ENCODE data around the gene NFATC3.
"Not testable (repeated sequence)": the region's sequence is repeated elsewhere in the genome, so short reads cannot be mapped to it uniquely, and the experiment has no call there.

The NFATC3 gene

DNA sequence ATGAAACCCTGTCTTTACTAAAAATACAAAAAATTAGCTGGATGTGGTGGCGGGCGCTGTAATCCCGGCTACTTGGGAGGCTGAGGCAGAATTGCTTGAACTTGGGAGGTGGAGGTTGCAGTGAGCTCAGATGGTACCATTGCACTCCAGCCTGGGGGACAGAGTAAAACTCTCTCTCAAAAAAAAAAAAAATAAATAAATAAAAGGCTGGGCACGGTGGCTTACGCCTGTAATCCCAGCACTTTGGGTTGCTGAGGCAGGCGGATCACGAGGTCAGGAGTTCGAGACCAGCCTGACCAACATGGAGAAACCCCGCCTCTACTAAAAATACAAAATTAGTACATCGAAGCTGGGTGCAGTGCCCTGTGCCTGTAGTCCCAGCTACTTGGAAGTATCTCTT is 7.1 kb downstream of the NFATC3 start:
- H3K4me3 ChIP-seq (ENCODE audit: low read depth in 1 of 2, low read length in 2 of 2); H3K36me3 ChIP-seq (ENCODE audit: insufficient read depth, low read length); H3K9me3 ChIP-seq (ENCODE audit: low read length); H3K27me3 ChIP-seq (ENCODE audit: control insufficient read depth in 1 of 2, insufficient read depth in 2 of 2, low read length in 2 of 2); H3K9ac ChIP-seq (ENCODE audit: low read length); H3K27ac ChIP-seq (ENCODE audit: low read depth, low read length): not testable (repeated sequence)
- H3K4me1 ChIP-seq (ENCODE audit: insufficient read depth, low read length) = peaks cover 38% of the 10 kb centered on the region

DNA sequence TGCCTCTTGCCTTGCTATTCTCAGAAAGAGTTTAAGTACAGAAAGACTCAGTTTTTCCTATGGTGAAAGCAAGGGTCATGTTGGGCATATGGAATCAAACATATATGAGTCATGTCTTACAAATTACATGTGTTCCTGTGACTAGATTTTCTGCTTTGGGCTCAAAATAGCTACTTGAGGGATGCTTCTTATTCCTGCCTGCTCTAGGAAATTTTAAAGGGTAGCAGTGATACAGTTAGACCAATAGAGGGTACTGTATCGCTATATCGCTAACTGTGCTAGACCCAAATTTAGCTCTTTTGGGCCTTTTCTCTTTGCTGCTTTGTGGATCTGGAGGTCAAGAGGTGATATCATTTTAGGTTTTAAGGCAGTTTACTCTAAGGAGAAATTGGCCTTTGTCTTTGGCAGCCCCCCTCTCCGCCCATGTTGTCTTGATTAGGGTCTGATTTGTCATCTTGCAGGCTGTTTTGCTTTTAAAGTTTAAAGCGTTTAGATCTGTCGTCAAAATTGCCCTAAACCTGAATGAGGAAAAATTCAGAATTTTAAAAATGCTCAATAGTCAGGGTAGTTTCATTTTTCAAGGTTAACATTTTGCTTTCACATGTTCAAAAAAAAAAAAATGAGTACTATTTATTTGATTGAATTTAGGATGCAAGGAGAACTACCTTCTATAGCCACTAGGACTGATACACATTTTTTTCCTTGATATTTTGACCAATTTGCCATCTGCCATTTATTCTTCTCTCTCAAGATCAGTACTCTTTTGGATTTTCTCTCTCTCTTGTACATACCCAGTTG is 8.8 kb downstream of the NFATC3 start:
- Histone ChIP-seq H3K27me3 (ENCODE audit: control insufficient read depth in 1 of 2, insufficient read depth in 2 of 2, low read length in 2 of 2) (no peaks in the 10 kb centered on the region), H3K9ac (ENCODE audit: low read length) (no peak overlapping the region), H3K27ac (ENCODE audit: low read depth, low read length) (no peak overlapping the region), H3K9me3 (ENCODE audit: low read length) (no peaks in the 10 kb centered on the region), H3K4me3 (ENCODE audit: low read depth in 1 of 2, low read length in 2 of 2) (no peak overlapping the region), H3K36me3 (ENCODE audit: insufficient read depth, low read length) (no peaks in the 10 kb centered on the region), H3K4me1 (ENCODE audit: insufficient read depth, low read length) (peaks cover 28% of the 10 kb centered on the region)

DNA sequence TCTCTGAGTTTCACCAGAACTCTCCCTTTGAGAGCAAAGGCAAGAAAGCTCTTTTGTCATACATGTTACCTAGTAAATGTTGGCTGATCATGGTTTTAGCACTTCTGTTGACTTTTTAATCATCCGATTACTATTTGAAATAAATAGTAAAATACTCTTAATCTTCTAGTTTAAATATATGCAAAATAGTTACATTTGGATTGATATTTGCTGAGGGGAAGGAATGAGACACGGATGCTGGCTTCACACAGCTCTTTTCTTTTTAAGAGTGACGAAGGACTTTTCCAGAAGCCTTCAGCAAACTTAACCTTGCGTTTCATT is 9.4 kb downstream of the NFATC3 start:
- H3K9me3 ChIP-seq (ENCODE audit: low read length) = no peaks in the 10 kb centered on the region
- no peak overlapping the region for H3K4me3 ChIP-seq (ENCODE audit: low read depth in 1 of 2, low read length in 2 of 2)
- H3K9ac ChIP-seq (ENCODE audit: low read length) = no peak overlapping the region
- no peaks in the 10 kb centered on the region for H3K27me3 ChIP-seq (ENCODE audit: control insufficient read depth in 1 of 2, insufficient read depth in 2 of 2, low read length in 2 of 2)
- peaks cover 23% of the 10 kb centered on the region for H3K4me1 ChIP-seq (ENCODE audit: insufficient read depth, low read length)
- no peak overlapping the region for H3K27ac ChIP-seq (ENCODE audit: low read depth, low read length)
- no peaks in the 10 kb centered on the region for H3K36me3 ChIP-seq (ENCODE audit: insufficient read depth, low read length)

DNA sequence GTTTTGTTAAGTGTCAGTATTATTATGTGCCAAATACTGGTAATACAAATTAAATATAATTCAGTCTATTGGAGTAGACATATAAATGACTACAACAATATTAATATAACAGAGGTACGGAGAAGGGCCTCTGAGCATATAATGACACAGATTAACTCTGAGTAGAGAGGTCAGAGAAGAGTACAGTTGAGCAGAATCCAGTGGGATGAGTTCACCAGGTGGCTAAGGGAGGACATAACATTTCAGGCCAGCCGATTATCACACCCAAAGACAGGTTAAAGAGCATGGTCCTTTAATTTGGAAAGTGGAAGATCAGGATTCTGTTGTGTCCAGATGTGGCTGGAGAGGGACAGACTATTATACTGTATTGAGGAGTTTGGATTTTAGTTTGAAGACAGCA is 11.3 kb downstream of the NFATC3 start:
- H3K4me3 ChIP-seq (ENCODE audit: low read depth in 1 of 2, low read length in 2 of 2) = no peak overlapping the region
- H3K9ac ChIP-seq (ENCODE audit: low read length) = no peak overlapping the region
- H3K9me3 ChIP-seq (ENCODE audit: low read length) = no peaks in the 10 kb centered on the region
- no peaks in the 10 kb centered on the region for H3K36me3 ChIP-seq (ENCODE audit: insufficient read depth, low read length)
- peaks cover 12% of the 10 kb centered on the region for H3K4me1 ChIP-seq (ENCODE audit: insufficient read depth, low read length)
- H3K27ac ChIP-seq (ENCODE audit: low read depth, low read length) = no peak overlapping the region
- H3K27me3 ChIP-seq (ENCODE audit: control insufficient read depth in 1 of 2, insufficient read depth in 2 of 2, low read length in 2 of 2) = no peaks in the 10 kb centered on the region

DNA sequence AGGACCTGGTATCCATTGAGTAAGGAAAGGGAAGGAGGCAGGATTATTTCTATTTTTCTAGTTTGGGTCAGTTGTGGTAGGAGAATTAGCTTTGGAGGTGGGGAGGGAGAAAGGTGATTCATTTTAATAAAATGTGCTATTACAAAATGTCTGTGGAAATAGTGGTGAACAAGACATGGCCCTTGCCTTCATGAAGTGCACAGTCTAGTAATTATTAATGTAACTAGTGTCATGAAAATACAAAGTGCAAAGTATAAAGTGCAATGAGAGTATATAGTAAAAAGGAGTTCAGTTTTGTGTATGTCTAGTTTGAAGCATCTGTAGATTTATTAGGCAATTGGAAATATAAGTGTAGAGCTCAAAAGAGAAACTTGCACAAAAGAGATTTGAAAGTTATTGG is 11.9 kb downstream of the NFATC3 start:
- no peak overlapping the region for H3K9ac ChIP-seq (ENCODE audit: low read length)
- no peaks in the 10 kb centered on the region for H3K27me3 ChIP-seq (ENCODE audit: control insufficient read depth in 1 of 2, insufficient read depth in 2 of 2, low read length in 2 of 2)
- peaks cover 8% of the 10 kb centered on the region for H3K4me1 ChIP-seq (ENCODE audit: insufficient read depth, low read length)
- no peaks in the 10 kb centered on the region for H3K9me3 ChIP-seq (ENCODE audit: low read length)
- H3K27ac ChIP-seq (ENCODE audit: low read depth, low read length) = no peak overlapping the region
- no peaks in the 10 kb centered on the region for H3K36me3 ChIP-seq (ENCODE audit: insufficient read depth, low read length)
- no peak overlapping the region for H3K4me3 ChIP-seq (ENCODE audit: low read depth in 1 of 2, low read length in 2 of 2)

DNA sequence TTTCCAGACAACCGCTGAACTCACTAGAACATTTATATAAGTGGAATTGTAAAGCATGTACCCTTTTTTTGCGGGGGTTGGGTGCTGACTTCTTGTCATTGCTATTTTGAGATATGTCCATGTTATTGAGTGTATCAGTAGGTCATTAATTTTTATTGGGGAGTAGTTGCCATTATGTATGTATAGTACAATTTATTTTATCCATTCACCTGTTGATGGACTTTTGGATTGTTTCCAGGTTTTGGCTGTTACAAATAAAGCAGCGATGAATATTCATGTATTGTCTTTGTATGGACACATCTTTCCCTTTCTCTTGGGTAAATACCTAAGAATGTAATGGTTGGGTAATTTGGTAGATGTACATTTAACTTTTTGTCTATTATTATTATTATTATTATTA is 12.7 kb downstream of the NFATC3 start:
- Histone ChIP-seq H3K27ac (ENCODE audit: low read depth, low read length) (no peak overlapping the region), H3K36me3 (ENCODE audit: insufficient read depth, low read length) (no peaks in the 10 kb centered on the region), H3K9ac (ENCODE audit: low read length) (no peak overlapping the region), H3K9me3 (ENCODE audit: low read length) (no peaks in the 10 kb centered on the region), H3K27me3 (ENCODE audit: control insufficient read depth in 1 of 2, insufficient read depth in 2 of 2, low read length in 2 of 2) (no peaks in the 10 kb centered on the region), H3K4me1 (ENCODE audit: insufficient read depth, low read length) (peaks cover 8% of the 10 kb centered on the region), H3K4me3 (ENCODE audit: low read depth in 1 of 2, low read length in 2 of 2) (no peak overlapping the region)

DNA sequence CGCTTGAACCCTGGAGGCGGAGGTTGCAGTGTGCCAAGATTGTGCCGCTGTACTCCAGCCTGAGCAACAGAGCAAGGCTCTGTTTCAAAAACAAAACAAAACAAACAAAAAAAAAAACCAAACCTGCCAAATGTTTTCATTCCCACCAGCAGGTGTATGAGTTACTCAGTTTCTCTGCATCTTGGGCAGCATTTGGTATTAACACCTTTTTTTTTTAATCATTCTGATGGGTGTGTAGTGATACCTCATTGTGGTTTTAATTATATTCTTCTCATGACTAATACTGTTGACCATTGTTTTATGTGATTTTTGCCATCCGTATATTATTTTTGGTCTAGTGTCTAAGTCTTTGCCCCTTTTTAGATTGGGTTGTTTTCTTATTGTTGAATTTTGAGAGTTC is 15.3 kb downstream of the NFATC3 start:
- Histone ChIP-seq H3K4me3 (ENCODE audit: low read depth in 1 of 2, low read length in 2 of 2) (no peak overlapping the region), H3K27me3 (ENCODE audit: control insufficient read depth in 1 of 2, insufficient read depth in 2 of 2, low read length in 2 of 2) (no peaks in the 10 kb centered on the region), H3K4me1 (ENCODE audit: insufficient read depth, low read length) (peaks cover 2% of the 10 kb centered on the region), H3K9me3 (ENCODE audit: low read length) (no peaks in the 10 kb centered on the region), H3K9ac (ENCODE audit: low read length) (no peak overlapping the region), H3K27ac (ENCODE audit: low read depth, low read length) (no peak overlapping the region), H3K36me3 (ENCODE audit: insufficient read depth, low read length) (no peaks in the 10 kb centered on the region)

DNA sequence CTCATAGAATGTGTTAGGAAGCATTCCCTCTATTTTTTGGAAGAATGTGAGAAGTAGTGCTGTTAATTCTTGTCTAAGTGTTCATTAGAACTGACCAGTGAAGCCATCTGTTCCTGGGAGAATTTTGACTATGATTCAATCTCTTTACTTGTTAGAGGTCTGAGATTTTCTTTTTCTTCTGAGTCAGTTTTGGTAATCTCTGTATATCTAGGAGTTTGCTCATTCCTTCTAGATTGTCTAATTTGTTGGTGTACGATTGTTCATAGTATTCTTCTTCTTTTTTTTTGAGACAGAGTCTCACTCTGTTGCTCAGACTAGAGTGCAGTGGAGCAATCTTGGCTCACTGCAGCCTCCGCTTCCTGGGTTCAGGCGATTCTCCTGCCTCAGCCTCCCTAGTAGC is 20.4 kb downstream of the NFATC3 start:
- H3K9ac ChIP-seq (ENCODE audit: low read length) = no peak overlapping the region
- H3K4me3 ChIP-seq (ENCODE audit: low read depth in 1 of 2, low read length in 2 of 2) = no peak overlapping the region
- H3K27ac ChIP-seq (ENCODE audit: low read depth, low read length) = no peak overlapping the region
- no peaks in the 10 kb centered on the region for H3K36me3 ChIP-seq (ENCODE audit: insufficient read depth, low read length)
- no peaks in the 10 kb centered on the region for H3K9me3 ChIP-seq (ENCODE audit: low read length)
- H3K4me1 ChIP-seq (ENCODE audit: insufficient read depth, low read length) = no peaks in the 10 kb centered on the region
- H3K27me3 ChIP-seq (ENCODE audit: control insufficient read depth in 1 of 2, insufficient read depth in 2 of 2, low read length in 2 of 2) = no peaks in the 10 kb centered on the region

DNA sequence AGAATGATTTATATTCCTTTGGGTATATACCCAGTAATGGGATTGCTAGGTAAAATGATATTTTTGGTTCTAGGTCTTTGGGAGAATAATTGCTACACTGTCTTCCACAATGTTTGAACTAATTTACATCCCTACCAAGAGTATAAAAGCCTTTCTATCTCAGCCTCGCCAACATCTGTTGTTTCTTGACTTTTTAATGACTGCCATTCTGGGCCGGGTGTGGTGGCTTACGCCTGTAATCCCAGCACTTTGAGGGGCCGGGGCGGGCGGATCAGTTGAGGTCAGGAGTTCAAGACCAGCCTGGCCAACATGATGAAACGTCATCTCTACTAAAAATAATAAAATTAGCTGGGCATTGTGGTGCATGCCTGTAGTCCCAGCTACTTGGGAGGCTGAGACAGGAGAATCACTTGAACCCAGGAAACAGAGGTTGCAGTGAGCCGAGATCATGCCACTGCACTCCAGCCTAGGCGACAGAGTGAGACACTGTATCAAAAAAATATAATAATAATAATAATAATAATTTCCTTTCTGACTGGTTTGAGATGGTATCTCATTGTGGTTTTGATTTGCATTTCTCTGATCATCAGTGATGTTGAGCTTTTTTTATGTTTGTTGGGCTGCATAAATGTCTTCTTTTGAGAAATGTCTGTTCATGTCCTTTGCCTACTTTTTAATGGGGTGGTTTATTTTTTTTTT is 22.2 kb downstream of the NFATC3 start:
- H3K36me3 ChIP-seq (ENCODE audit: insufficient read depth, low read length); H3K9me3 ChIP-seq (ENCODE audit: low read length); H3K4me3 ChIP-seq (ENCODE audit: low read depth in 1 of 2, low read length in 2 of 2); H3K4me1 ChIP-seq (ENCODE audit: insufficient read depth, low read length); H3K9ac ChIP-seq (ENCODE audit: low read length); H3K27ac ChIP-seq (ENCODE audit: low read depth, low read length); H3K27me3 ChIP-seq (ENCODE audit: control insufficient read depth in 1 of 2, insufficient read depth in 2 of 2, low read length in 2 of 2): not testable (repeated sequence)

DNA sequence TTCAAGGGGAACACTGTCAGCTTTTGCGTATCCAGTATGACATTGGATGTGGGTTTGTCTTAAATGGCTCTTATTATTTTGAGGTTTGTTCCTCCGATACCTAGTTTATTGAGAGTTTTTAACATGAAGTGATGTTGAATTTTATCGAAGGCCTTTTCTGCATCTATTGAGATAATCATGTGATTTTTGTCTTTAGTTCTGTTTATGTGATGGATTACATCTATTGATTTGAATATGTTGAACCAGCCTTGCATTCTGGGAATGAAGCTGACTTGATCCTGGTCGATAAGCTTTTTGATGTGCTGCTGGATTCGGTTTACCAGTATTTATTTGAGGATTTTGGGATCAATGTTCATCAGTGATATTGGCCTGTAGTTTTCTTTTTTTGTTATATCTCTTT is 24.0 kb downstream of the NFATC3 start:
- H3K27ac ChIP-seq (ENCODE audit: low read depth, low read length); H3K27me3 ChIP-seq (ENCODE audit: control insufficient read depth in 1 of 2, insufficient read depth in 2 of 2, low read length in 2 of 2); H3K36me3 ChIP-seq (ENCODE audit: insufficient read depth, low read length); H3K4me3 ChIP-seq (ENCODE audit: low read depth in 1 of 2, low read length in 2 of 2); H3K9me3 ChIP-seq (ENCODE audit: low read length); H3K9ac ChIP-seq (ENCODE audit: low read length); H3K4me1 ChIP-seq (ENCODE audit: insufficient read depth, low read length): not testable (repeated sequence)

DNA sequence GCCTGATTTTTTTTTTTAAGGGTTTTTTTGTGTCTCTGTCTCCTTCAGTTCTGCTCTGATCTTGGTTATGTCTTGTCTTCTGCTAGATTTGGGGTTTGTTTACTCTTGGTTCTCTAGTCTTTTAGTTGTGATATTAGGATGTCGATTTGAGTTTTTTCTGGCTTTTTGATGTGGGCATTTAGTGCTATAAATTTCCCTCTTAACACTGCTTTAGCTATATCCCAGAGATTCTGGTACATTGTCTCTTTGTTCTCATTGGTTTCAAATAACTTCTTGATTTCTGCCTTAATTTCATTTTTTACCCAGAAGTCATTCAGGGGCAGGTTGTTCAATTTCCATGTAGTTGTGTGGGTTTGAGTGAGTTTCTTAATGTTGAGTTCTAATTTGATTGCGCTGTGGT is 25.4 kb downstream of the NFATC3 start:
- H3K4me3 ChIP-seq (ENCODE audit: low read depth in 1 of 2, low read length in 2 of 2); H3K27ac ChIP-seq (ENCODE audit: low read depth, low read length); H3K9me3 ChIP-seq (ENCODE audit: low read length); H3K4me1 ChIP-seq (ENCODE audit: insufficient read depth, low read length); H3K9ac ChIP-seq (ENCODE audit: low read length); H3K27me3 ChIP-seq (ENCODE audit: control insufficient read depth in 1 of 2, insufficient read depth in 2 of 2, low read length in 2 of 2); H3K36me3 ChIP-seq (ENCODE audit: insufficient read depth, low read length): not testable (repeated sequence)

DNA sequence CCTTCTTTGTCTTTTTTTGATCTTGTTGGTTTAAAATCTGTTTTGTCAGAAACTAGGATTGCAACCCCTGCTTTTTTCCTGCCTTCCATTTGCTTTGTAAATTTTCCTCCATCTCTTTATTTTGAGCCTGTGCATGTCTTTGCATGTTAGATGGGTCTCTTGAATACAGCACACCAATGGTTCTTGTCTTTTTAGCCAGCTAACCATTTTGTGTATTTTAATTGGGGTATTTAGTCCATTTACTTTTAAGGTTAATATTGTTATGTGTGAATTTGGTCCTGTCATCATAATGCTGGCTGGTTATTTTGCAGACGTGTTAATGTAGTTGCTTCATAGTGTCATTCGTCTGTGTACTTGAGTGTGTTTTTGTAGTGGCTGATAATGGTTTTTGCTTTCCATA is 26.2 kb downstream of the NFATC3 start:
- no peaks in the 10 kb centered on the region for H3K4me1 ChIP-seq (ENCODE audit: insufficient read depth, low read length)
- H3K36me3 ChIP-seq (ENCODE audit: insufficient read depth, low read length) = no peaks in the 10 kb centered on the region
- no peaks in the 10 kb centered on the region for H3K9me3 ChIP-seq (ENCODE audit: low read length)
- H3K4me3 ChIP-seq (ENCODE audit: low read depth in 1 of 2, low read length in 2 of 2) = no peak overlapping the region
- no peaks in the 10 kb centered on the region for H3K27me3 ChIP-seq (ENCODE audit: control insufficient read depth in 1 of 2, insufficient read depth in 2 of 2, low read length in 2 of 2)
- H3K27ac ChIP-seq (ENCODE audit: low read depth, low read length) = no peak overlapping the region
- no peak overlapping the region for H3K9ac ChIP-seq (ENCODE audit: low read length)
